Measurements from ENCODE around the gene CDK5RAP1.
"Not testable (repeated sequence)": the region's sequence is repeated elsewhere in the genome, so short reads cannot be mapped to it uniquely, and the experiment has no call there.

Gene CDK5RAP1

DNA sequence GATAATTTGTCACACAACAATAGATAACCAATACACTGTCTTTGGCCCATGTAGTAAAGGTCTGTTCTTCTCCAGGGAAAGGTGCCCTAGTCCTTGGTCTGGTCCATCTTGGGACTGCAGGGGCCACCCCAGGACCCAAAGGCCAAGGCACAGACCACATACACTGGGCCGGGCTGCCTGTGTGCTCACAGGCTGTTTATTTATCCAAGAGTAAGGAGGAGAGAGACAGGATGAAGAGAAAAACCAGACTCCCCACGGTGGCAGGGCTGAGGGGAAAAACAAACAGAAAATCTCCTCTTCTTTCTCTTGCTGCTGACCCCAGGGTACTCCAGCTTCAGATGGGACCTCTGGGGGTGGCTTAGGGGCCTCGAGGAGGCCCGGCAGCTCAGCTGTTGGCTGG, 6.5 kb upstream of the CDK5RAP1 start:
- Mint-ChIP-seq H3K4me3 (no peak overlapping the region), H3K27ac (no peak overlapping the region), H3K36me3 (ENCODE audit: low read depth) (peaks cover 9% of the 10 kb centered on the region)

DNA sequence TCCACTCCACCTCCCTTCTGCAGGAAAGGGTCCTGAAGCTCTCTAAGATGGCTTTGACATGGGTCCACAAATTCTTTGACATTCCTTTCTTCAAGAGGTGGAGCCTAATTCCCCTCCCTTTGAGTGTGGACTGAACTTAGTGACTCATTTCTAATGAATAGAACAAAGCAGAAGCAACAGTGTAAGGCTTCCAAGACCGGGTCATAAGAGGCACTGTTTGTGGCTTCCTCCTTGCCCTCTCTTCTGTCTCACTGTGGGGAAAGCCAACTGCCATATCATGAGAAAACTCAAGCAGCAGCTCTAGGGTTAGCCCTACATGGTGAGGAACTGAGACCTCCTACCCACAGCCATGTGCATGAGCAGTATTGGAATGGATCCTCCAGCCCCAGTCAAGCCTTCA, 5.9 kb upstream of the CDK5RAP1 start:
- Mint-ChIP-seq H3K9me3 (no peaks in the 10 kb centered on the region), H3K27me3 (no peaks in the 10 kb centered on the region), H3K4me3 (no peak overlapping the region), H3K4me1 (peaks cover 13% of the 10 kb centered on the region), H3K27ac (no peak overlapping the region), H3K36me3 (ENCODE audit: low read depth) (peaks cover 9% of the 10 kb centered on the region)
- DNase-seq (no peak), ATAC-seq (peak; percentile 25)

More for the DNA sequence above, 6.5 kb upstream of the CDK5RAP1 start:
- H3K4me1 Mint-ChIP-seq: peaks cover 9% of the 10 kb centered on the region
- H3K27me3 Mint-ChIP-seq: no peaks in the 10 kb centered on the region
- ATAC-seq (no peak), DNase-seq (no peak)
- H3K9me3 Mint-ChIP-seq: no peaks in the 10 kb centered on the region

DNA sequence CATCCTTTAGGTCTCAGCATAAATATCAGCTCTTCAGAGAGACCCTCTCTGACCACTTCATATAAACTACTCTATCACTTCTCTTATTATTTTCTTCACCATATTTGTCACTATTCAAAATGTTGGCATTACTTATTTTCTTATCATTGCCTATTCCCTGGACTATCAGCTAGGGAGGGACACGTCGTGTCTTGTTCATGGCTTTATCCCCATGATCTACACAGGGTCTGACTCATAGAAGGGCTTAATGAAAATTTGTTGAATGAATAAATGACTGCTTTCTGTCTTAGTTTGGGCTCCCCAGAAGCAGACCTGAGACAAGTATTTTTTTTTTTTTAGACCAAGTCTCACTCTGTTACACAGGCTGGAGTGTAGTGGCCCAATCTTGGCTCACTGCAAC, 3.0 kb upstream of the CDK5RAP1 start:
- peaks cover 9% of the 10 kb centered on the region for H3K36me3 Mint-ChIP-seq (ENCODE audit: low read depth)
- no peaks in the 10 kb centered on the region for H3K27me3 Mint-ChIP-seq
- ATAC-seq: no peak
- H3K4me1 Mint-ChIP-seq: peaks cover 29% of the 10 kb centered on the region
- H3K4me3 Mint-ChIP-seq: no peak overlapping the region
- no peak for DNase-seq
- H3K27ac Mint-ChIP-seq: no peak overlapping the region
- no peaks in the 10 kb centered on the region for H3K9me3 Mint-ChIP-seq

DNA sequence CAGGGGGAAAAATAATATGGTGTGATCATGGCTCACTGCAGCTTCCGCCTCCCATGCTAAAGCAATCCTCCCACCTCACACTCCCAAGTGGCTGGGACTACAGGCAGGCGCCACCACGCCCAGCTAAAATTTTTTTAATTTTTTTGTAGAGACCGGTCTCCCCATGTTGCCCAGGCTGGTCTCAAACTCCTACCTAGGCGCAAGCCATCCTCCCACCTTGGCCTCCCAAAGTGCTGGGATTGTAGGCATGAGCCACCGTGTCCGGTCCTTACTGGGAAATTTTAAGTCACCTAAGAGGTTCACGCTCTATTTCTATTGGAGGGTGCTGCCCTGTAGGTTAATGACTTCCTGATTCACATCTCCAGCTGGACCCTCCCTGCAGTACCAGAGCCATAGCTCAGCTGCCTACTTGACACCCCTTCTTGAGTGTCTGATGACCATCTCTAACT, 626 bp upstream of the CDK5RAP1 start:
- Mint-ChIP-seq H3K4me3 (peak overlapping the region; percentile 89), H3K36me3 (ENCODE audit: low read depth) (peaks cover 3% of the 10 kb centered on the region), H3K9me3 (no peaks in the 10 kb centered on the region), H3K27me3 (no peaks in the 10 kb centered on the region), H3K27ac (peak overlapping the region; percentile 87), H3K4me1 (peaks cover 35% of the 10 kb centered on the region)
- DNase-seq (peak; percentile 17), ATAC-seq (no peak)

DNA sequence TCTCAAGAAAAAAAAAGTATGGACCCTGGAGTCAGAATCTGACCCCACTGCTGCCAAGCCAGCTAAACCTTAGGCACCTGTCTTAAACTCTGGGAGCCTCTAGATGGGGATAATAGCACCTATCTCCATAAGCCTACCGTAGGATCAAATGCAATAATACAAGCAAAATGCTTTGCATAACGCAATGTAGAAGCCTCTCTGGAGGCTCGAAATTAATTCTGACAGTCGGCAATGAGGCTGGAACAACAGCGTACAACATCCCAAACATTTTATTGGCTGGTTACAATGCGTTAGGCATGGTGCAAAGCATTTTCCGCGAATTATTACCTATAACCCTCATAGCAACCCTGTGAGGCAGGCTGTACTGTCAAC, 521 bp downstream of the CDK5RAP1 start:
- H3K27ac Mint-ChIP-seq: no peak overlapping the region
- H3K9me3 Mint-ChIP-seq: no peaks in the 10 kb centered on the region
- peak overlapping the region; percentile 89 for H3K4me3 Mint-ChIP-seq
- H3K36me3 Mint-ChIP-seq (ENCODE audit: low read depth): peaks cover 11% of the 10 kb centered on the region
- no peak for DNase-seq
- peak; percentile 30 for ATAC-seq
- peaks cover 39% of the 10 kb centered on the region for H3K4me1 Mint-ChIP-seq
- no peaks in the 10 kb centered on the region for H3K27me3 Mint-ChIP-seq

DNA sequence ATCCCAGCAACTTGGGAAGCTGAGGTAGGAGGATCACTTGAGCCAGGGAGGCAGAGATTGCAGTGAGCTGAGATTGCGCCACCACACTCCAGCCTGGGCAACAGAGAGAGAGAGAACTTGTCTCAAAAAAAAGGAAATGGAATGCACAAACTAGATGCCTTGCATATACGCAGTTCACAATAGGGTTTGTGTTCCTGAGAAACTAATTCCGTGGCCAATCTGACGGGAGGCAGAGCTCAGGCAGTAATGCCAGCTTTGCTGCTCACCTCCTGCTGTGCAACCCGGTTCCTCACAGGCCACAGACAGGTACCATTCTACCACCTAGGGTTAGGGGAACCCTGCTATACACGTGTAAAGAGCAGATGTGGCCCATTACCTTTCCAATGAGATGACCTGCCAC, 1.4 kb downstream of the CDK5RAP1 start:
- peaks cover 11% of the 10 kb centered on the region for H3K36me3 Mint-ChIP-seq (ENCODE audit: low read depth)
- no peaks in the 10 kb centered on the region for H3K27me3 Mint-ChIP-seq
- peaks cover 39% of the 10 kb centered on the region for H3K4me1 Mint-ChIP-seq
- no peaks in the 10 kb centered on the region for H3K9me3 Mint-ChIP-seq
- no peak for ATAC-seq
- DNase-seq: no peak
- H3K27ac Mint-ChIP-seq: no peak overlapping the region
- peak overlapping the region; percentile 89 for H3K4me3 Mint-ChIP-seq

DNA sequence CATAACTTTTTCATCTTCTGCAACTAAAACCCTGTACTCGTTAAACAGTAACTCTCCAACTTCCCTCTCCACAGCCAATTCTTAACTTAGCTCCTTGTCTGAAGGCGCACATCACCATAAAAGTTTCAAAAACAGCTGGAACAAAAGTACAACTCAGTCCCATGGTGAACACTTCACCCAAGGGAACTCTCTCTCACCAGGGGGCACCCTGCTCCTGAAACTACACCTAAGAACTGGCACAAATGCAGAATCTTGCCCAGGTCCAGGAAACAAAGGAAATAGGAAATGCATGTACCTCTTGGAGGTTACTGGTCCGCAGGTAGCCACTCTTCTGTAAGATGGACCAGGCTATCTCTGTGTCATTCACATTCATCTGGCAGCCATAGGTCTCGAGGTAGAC, 6.6 kb downstream of the CDK5RAP1 start:
- Mint-ChIP-seq H3K36me3 (ENCODE audit: low read depth) (peaks cover 37% of the 10 kb centered on the region), H3K4me3 (no peak overlapping the region), H3K9me3 (no peaks in the 10 kb centered on the region), H3K27me3 (no peaks in the 10 kb centered on the region), H3K4me1 (peaks cover 21% of the 10 kb centered on the region), H3K27ac (no peak overlapping the region)
- no peak for ATAC-seq
- DNase-seq: no peak

DNA sequence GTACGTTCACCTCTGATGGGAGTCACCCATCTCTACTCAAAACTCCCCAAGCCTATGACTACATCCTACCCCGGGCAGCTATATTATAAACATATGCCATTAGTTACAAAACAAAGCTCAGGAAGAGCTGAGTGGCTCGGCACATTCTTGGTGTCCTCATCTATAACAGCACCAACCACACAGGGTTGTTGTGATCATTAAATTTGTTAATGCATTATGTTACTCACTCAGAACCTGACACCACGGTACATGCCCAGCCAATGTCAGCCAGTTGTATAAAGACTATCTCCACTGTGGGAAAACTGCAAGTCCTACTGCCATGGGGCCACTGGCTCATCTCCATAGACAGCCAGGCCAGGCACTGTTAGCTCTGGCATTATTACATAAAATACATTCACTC, 7.7 kb downstream of the CDK5RAP1 start:
- Mint-ChIP-seq H3K27ac (no peak overlapping the region), H3K27me3 (no peaks in the 10 kb centered on the region), H3K4me3 (no peak overlapping the region), H3K4me1 (peaks cover 15% of the 10 kb centered on the region), H3K9me3 (no peaks in the 10 kb centered on the region), H3K36me3 (ENCODE audit: low read depth) (peaks cover 40% of the 10 kb centered on the region)
- ATAC-seq (no peak), DNase-seq (no peak)

DNA sequence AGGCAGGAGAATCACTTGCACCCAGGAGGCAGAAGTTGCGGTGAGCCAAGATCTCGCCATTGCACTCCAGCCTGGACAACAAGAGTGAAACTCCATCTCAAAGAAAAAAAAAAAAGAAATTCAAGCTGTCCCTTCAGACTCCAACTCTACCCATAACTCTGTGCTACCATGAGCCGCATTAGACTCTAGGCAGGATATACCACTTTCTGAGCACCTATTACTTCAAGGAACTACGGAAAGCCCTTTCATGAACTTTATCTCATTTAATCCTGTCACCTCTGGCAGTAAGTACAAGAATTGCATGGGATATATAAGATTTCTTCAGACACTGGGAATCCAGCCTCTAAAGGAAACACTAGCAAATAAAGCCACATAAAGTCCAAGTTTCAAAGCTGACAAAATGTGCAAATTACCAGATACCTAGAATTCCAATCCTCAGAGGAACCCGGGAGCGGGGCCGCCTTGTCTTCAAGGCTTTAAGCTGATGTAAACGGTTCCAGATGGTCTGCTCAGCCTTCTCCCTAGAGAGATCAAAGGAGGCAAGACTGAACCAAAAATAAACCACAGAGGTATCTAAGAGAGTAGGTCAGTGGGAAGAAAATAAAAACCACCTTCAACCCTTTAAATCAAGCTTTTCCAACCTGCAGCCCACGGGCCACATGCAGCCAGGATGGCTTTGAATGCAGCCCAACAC, 9.4 kb downstream of the CDK5RAP1 start:
- Mint-ChIP-seq H3K4me3 (no peak overlapping the region), H3K9me3 (no peaks in the 10 kb centered on the region), H3K36me3 (ENCODE audit: low read depth) (peaks cover 44% of the 10 kb centered on the region), H3K27me3 (no peaks in the 10 kb centered on the region), H3K4me1 (peaks cover 4% of the 10 kb centered on the region), H3K27ac (no peak overlapping the region)
- DNase-seq: no peak
- ATAC-seq: no peak

DNA sequence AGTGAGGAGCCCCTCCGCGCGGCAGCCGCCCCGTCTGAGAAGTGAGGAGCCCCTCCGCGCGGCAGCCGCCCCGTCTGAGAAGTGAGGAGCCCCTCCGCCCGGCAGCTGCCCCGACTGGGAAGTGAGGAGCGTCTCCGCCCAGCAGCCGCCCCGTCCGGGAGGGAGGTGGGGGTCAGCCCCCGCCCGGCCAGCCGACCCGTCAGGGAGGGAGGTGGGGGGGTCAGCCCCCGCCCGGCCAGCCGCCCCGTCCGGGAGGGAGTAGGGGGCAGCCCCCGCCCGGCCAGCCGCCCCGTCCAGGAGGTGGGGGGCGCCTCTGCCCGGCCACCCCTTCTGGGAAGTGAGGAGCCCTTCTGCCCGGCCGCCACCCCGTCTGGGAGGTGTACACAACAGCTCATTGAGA, 12.0 kb downstream of the CDK5RAP1 start:
- not testable (repeated sequence) for DNase-seq, H3K27ac Mint-ChIP-seq, H3K4me3 Mint-ChIP-seq, H3K9me3 Mint-ChIP-seq, H3K27me3 Mint-ChIP-seq, H3K4me1 Mint-ChIP-seq, ATAC-seq
- H3K36me3 Mint-ChIP-seq (ENCODE audit: low read depth): peaks cover 41% of the 10 kb centered on the region

DNA sequence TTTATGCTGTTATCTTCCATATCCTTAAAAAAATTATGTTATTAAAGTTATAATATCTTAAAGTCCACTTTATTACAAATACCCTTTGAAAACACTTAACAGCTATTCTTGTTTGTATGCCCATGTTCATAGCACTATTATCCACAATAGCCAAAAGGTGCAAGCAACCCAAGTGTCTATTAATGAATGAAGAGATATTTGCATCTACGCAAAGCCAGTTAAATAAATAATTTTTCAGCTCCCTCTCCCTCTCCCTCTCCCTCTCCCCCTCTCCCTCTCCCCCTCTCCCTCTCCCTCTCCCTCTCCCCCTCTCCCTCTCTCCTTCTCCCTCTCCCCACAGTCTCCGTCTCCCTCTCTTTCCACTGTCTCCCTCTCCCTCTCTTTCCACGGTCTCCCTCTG, 13.1 kb downstream of the CDK5RAP1 start:
- H3K4me1 Mint-ChIP-seq: no peaks in the 10 kb centered on the region
- no peak overlapping the region for H3K4me3 Mint-ChIP-seq
- H3K27me3 Mint-ChIP-seq: no peaks in the 10 kb centered on the region
- peaks cover 42% of the 10 kb centered on the region for H3K36me3 Mint-ChIP-seq (ENCODE audit: low read depth)
- H3K27ac Mint-ChIP-seq: no peak overlapping the region
- DNase-seq: no peak
- ATAC-seq: no peak
- H3K9me3 Mint-ChIP-seq: no peaks in the 10 kb centered on the region

DNA sequence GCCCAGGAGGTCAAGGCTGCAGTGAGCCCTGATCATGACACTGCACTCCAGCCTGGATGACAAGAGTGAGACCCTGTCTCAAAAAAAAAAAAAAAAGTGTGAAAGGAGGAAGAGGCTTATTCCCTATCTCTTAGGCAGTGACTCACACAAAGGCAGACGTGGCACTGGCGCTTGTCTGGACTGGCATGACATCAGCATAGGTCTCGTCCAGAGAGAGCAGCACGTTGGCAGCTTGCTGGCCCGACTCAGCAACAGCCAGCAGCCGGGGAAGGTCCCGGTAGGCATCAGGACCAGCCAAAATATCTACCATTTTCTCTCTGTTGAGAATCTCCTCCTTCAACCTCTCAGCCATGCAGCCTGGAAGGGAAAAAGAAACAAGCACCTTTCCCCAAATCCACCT, 14.1 kb downstream of the CDK5RAP1 start:
- peaks cover 35% of the 10 kb centered on the region for H3K36me3 Mint-ChIP-seq (ENCODE audit: low read depth)
- no peak overlapping the region for H3K27ac Mint-ChIP-seq
- no peaks in the 10 kb centered on the region for H3K27me3 Mint-ChIP-seq
- H3K9me3 Mint-ChIP-seq: no peaks in the 10 kb centered on the region
- no peak for DNase-seq
- no peak for ATAC-seq
- H3K4me3 Mint-ChIP-seq: no peak overlapping the region
- H3K4me1 Mint-ChIP-seq: no peaks in the 10 kb centered on the region

DNA sequence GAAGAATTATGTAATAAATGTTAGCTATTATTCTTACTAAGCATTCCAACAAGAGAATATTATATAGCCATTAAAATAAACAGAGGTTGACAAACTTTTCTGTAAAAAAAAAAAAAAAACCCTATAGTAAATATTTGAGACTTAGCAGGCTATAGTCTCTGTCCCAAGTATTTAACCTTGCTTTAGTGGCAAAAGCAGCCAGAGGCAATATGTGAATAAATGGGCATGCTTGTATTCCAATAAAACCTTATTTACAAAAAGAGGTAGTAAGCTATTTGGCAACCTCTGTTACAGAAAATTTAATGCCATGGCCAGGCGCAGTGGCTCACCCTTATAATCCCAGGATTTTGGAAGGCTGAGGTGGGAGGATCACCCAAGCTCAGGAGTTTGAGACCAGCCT, 14.6 kb downstream of the CDK5RAP1 start:
- no peak for DNase-seq
- Mint-ChIP-seq H3K27me3 (no peaks in the 10 kb centered on the region), H3K9me3 (no peaks in the 10 kb centered on the region), H3K36me3 (ENCODE audit: low read depth) (peaks cover 31% of the 10 kb centered on the region), H3K4me3 (no peak overlapping the region), H3K27ac (no peak overlapping the region), H3K4me1 (no peaks in the 10 kb centered on the region)
- no peak for ATAC-seq

DNA sequence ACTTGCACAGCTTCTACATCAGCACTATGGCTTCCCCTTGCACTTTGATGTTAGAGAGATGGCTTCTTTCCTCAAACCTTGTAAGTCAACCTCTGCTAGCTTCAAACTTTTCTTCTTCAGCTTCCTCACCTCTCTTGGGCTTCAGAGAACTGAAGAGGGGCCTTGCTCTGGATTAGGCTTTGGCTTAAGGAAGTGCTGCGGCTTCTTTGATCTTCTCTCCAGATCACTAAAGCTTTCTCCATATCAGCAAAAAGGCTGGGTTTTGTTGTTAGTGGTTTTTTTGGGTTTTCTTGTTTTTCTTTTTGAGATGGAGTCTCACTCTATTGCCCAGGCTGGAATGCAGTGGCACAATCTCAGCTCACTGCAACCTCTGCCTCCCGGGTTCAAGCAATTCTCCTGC, 24.0 kb downstream of the CDK5RAP1 start:
- ATAC-seq (no peak), DNase-seq (no peak)
- Mint-ChIP-seq H3K4me3 (no peak overlapping the region), H3K9me3 (no peaks in the 10 kb centered on the region), H3K27ac (no peak overlapping the region), H3K36me3 (ENCODE audit: low read depth) (peaks cover 42% of the 10 kb centered on the region), H3K4me1 (peaks cover 11% of the 10 kb centered on the region), H3K27me3 (no peaks in the 10 kb centered on the region)

DNA sequence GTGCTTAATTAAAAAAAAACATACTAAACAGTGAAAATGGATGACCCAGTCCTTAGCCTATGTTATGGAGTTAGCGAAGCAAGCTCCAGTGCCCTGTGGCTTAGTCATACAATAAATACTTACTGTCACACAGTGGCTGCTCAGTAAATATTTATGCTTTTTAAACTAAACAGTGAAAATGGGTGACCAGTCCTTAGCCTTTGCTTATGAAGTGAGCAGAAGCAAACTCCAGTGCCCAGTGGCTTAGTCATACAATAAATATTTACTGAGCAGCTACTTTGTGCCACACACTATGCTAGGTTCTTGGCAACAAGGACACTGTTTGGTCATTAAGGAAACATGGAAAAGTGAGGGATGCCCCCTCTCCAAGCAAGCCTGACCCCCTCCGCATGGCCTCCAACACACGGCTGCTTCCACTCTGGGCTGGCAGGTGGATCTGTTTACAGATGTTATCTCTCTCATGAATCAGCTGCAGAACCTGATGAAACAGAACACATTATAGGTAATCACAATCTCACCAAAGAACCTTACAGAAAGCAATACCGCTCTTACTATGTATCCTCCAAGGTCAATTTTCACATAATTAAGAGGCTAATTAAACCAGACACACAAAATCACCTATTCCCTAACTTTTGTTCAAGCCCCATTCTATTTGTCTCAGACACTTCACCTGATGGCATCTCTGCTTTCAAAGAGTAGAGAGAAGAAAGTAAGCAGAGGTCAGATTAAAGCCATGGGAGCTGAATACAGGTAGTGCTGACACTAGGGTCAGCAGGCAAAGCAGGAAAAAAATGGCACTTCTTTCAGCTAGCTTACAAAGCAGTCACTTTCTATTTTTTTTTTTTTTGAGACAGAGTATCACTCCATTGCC, 27.3 kb downstream of the CDK5RAP1 start:
- H3K4me1 Mint-ChIP-seq: peaks cover 24% of the 10 kb centered on the region
- no peak for DNase-seq
- no peaks in the 10 kb centered on the region for H3K9me3 Mint-ChIP-seq
- ATAC-seq: no peak
- peaks cover 48% of the 10 kb centered on the region for H3K36me3 Mint-ChIP-seq (ENCODE audit: low read depth)
- H3K27me3 Mint-ChIP-seq: no peaks in the 10 kb centered on the region
- H3K4me3 Mint-ChIP-seq: no peak overlapping the region
- H3K27ac Mint-ChIP-seq: no peak overlapping the region
